ENCODE data around the gene REXO5.

The REXO5 gene

GRCh38 chr16:20768818-20769217 lies 37.5 kb upstream of the REXO5 start:
- no peak overlapping the region for H3K27ac Mint-ChIP-seq
- H3K4me1 Mint-ChIP-seq, result peaks cover 3% of the 10 kb centered on the region
- no peaks in the 10 kb centered on the region for H3K27me3 Mint-ChIP-seq (ENCODE audit: low read depth, poor library complexity)

GRCh38 chr16:20773679-20774078 lies 32.6 kb upstream of the REXO5 start:
- Mint-ChIP-seq H3K36me3 (ENCODE audit: low read depth) (no peaks in the 10 kb centered on the region), H3K27ac (no peak overlapping the region), H3K9me3 (peaks cover 12% of the 10 kb centered on the region), H3K4me3 (no peak overlapping the region), H3K4me1 (no peaks in the 10 kb centered on the region), H3K27me3 (ENCODE audit: low read depth, poor library complexity) (no peaks in the 10 kb centered on the region)
- TF ChIP-seq, protein P1, sequence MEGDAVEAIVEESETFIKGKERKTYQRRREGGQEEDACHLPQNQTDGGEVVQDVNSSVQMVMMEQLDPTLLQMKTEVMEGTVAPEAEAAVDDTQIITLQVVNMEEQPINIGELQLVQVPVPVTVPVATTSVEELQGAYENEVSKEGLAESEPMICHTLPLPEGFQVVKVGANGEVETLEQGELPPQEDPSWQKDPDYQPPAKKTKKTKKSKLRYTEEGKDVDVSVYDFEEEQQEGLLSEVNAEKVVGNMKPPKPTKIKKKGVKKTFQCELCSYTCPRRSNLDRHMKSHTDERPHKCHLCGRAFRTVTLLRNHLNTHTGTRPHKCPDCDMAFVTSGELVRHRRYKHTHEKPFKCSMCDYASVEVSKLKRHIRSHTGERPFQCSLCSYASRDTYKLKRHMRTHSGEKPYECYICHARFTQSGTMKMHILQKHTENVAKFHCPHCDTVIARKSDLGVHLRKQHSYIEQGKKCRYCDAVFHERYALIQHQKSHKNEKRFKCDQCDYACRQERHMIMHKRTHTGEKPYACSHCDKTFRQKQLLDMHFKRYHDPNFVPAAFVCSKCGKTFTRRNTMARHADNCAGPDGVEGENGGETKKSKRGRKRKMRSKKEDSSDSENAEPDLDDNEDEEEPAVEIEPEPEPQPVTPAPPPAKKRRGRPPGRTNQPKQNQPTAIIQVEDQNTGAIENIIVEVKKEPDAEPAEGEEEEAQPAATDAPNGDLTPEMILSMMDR (IDR thresholded peaks at IDR 0.05), result no peak
- DNase-seq, result no peak

More at GRCh38 chr16:20768818-20769217, 37.5 kb upstream of the REXO5 start:
- TF ChIP-seq, protein P1 (IDR thresholded peaks at IDR 0.05), result no peak
- Mint-ChIP-seq H3K36me3 (ENCODE audit: low read depth) (no peaks in the 10 kb centered on the region), H3K4me3 (no peak overlapping the region), H3K9me3 (peaks cover 13% of the 10 kb centered on the region)
- DNase-seq, result no peak

DNA sequence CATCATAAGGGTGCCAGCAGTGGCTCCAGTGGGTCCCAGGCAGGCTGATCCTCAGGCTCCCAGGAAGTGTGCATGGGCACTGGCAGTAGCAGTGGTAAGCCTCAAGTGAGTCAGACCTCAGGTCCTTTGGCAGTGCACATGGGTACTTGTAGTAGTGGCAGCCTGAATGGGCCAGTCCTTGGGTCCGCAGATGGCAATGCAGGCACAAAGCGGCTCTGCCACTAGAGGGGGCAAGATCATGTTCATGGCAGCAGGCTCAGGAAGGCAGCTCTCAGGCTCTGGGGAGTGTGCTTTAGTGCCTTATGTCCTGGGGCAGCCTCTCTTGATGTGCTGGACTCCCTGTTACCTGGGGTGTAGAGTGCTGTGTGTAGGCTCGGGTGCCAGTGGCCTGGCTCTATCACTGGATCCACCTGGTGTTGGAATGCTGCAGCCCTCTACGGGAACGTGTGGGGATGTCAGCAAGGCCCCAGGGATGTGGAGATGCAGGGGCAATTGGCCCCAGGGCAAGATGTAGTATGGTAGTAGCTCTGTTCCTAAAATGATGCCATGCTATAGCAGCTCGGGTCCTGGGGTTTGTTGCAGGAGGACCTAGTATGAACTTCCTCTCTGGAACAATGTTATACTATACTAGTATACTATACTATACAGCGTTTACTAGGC lies 31.5 kb upstream of the REXO5 start:
- no peak overlapping the region for H3K4me3 Mint-ChIP-seq
- H3K27ac Mint-ChIP-seq, result no peak overlapping the region
- peak; percentile 66 for DNase-seq
- H3K27me3 Mint-ChIP-seq (ENCODE audit: low read depth, poor library complexity), result no peaks in the 10 kb centered on the region
- TF ChIP-seq, protein P1 (IDR thresholded peaks at IDR 0.05), result peak; percentile 57
- no peaks in the 10 kb centered on the region for H3K4me1 Mint-ChIP-seq
- H3K36me3 Mint-ChIP-seq (ENCODE audit: low read depth), result no peaks in the 10 kb centered on the region
- H3K9me3 Mint-ChIP-seq, result peaks cover 12% of the 10 kb centered on the region

GRCh38 chr16:20781697-20782096 lies 24.6 kb upstream of the REXO5 start:
- no peak for DNase-seq
- Mint-ChIP-seq H3K27ac (no peak overlapping the region), H3K9me3 (no peaks in the 10 kb centered on the region), H3K36me3 (ENCODE audit: low read depth) (no peaks in the 10 kb centered on the region), H3K27me3 (ENCODE audit: low read depth, poor library complexity) (no peaks in the 10 kb centered on the region), H3K4me3 (no peak overlapping the region), H3K4me1 (peaks cover 2% of the 10 kb centered on the region)
- TF ChIP-seq, protein P1 (IDR thresholded peaks at IDR 0.05), result no peak

DNA sequence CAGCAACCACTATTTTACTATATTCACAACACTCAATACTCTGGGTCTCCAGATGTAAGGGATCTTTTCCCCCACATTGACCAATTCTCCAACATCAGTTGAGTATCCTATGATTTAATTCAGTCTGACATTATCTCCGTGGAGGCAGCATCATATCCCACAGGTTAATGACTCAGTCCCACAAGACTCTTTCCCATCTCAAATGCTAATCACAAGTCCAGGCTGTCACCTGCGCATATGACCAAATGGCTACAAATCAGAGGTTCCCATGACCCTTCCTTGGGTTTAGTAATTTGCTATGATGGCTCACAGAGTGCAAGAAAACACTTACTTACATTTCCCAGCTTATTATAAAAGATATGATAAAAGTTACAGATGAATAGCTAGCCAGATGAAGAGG lies 23.9 kb upstream of the REXO5 start:
- no peak overlapping the region for H3K27ac Mint-ChIP-seq
- no peaks in the 10 kb centered on the region for H3K27me3 Mint-ChIP-seq (ENCODE audit: low read depth, poor library complexity)
- TF ChIP-seq, protein P1 (IDR thresholded peaks at IDR 0.05), result no peak
- DNase-seq, result no peak
- H3K4me1 Mint-ChIP-seq, result peaks cover 5% of the 10 kb centered on the region
- no peak overlapping the region for H3K4me3 Mint-ChIP-seq
- no peaks in the 10 kb centered on the region for H3K36me3 Mint-ChIP-seq (ENCODE audit: low read depth)
- no peaks in the 10 kb centered on the region for H3K9me3 Mint-ChIP-seq

DNA sequence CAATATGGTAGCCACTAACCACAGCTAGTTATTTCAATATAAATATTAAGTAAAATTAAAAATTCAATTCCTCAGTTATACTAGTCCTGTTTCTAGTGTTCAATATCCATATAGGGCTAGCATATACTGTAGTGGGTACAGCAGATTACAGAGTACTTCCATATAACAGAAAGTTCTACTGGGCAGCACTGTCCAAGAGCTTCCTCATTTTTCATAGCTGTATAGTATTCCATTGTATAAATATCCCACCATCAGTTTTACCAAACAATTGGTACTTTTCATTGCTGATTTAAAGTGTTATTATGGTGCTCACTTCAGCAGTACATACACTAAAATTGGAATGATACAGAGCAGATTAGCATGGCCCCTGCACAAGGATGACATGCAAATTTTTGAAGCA lies 22.1 kb upstream of the REXO5 start:
- TF ChIP-seq, protein P1 (IDR thresholded peaks at IDR 0.05), result no peak
- no peaks in the 10 kb centered on the region for H3K27me3 Mint-ChIP-seq (ENCODE audit: low read depth, poor library complexity)
- H3K27ac Mint-ChIP-seq, result no peak overlapping the region
- no peak overlapping the region for H3K4me3 Mint-ChIP-seq
- peaks cover 5% of the 10 kb centered on the region for H3K4me1 Mint-ChIP-seq
- no peaks in the 10 kb centered on the region for H3K9me3 Mint-ChIP-seq
- no peaks in the 10 kb centered on the region for H3K36me3 Mint-ChIP-seq (ENCODE audit: low read depth)
- no peak for DNase-seq

Data from nephron progenitor cell (in vitro differentiated cells).